ENCODE data around the gene FABP7. TPM values are rescaled to one million over a fixed set of nuclear protein-coding genes. Genes with fewer than 3 reads are reported as not detected.
A peak's percentile ranks its signal among the peaks of the same experiment; 100 is the strongest.

The FABP7 gene
- total RNA-seq, 1 donor from 2014 or later = not detected

GRCh38 chr6:122806291-122806690 is 26.8 kb downstream of the FABP7 start:
- TF ChIP-seq, protein P1, sequence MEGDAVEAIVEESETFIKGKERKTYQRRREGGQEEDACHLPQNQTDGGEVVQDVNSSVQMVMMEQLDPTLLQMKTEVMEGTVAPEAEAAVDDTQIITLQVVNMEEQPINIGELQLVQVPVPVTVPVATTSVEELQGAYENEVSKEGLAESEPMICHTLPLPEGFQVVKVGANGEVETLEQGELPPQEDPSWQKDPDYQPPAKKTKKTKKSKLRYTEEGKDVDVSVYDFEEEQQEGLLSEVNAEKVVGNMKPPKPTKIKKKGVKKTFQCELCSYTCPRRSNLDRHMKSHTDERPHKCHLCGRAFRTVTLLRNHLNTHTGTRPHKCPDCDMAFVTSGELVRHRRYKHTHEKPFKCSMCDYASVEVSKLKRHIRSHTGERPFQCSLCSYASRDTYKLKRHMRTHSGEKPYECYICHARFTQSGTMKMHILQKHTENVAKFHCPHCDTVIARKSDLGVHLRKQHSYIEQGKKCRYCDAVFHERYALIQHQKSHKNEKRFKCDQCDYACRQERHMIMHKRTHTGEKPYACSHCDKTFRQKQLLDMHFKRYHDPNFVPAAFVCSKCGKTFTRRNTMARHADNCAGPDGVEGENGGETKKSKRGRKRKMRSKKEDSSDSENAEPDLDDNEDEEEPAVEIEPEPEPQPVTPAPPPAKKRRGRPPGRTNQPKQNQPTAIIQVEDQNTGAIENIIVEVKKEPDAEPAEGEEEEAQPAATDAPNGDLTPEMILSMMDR (conservative IDR thresholded peaks at IDR 0.05; ENCODE audit: low read depth, low read length) = no peak
- DNase-seq (ENCODE audit: low read depth) = no peak
- no peak overlapping the region for H3K4me3 ChIP-seq (ENCODE audit: low read depth, low read length)

- no peak for DNase-seq (ENCODE audit: low read depth)
- no peak overlapping the region for H3K4me3 ChIP-seq (ENCODE audit: low read depth, low read length)
- TF ChIP-seq, protein P1 (conservative IDR thresholded peaks at IDR 0.05; ENCODE audit: low read depth, low read length) = no peak
Measured at GRCh38 chr6:122808121-122808885, 28.8 kb downstream of the FABP7 start.

GRCh38 chr6:122809001-122809400 is 29.5 kb downstream of the FABP7 start:
- TF ChIP-seq, protein P1 (conservative IDR thresholded peaks at IDR 0.05; ENCODE audit: low read depth, low read length) = no peak
- DNase-seq (ENCODE audit: low read depth) = no peak
- no peak overlapping the region for H3K4me3 ChIP-seq (ENCODE audit: low read depth, low read length)

DNA sequence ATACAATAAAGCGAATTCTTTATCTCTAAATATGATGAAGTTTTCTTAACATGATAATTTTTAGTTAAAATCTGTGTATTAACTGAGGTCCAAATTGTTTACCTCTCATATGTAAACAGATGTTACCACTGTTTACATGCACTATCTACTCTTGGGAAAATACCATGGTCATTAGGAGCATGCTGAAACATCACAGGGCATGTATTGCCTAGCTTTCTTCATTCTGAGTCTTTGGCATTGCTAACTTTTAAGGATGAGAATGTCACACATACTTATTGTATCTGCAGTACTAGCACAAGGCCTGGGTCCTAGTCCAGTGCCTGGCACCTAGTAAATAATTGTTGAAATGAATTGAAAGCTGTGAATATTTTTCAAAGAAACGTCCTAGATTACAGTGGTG is 30.2 kb downstream of the FABP7 start:
- TF ChIP-seq, protein P1 (conservative IDR thresholded peaks at IDR 0.05; ENCODE audit: low read depth, low read length) = no peak
- DNase-seq (ENCODE audit: low read depth) = no peak
- no peak overlapping the region for H3K4me3 ChIP-seq (ENCODE audit: low read depth, low read length)

GRCh38 chr6:122810189-122810588 is 30.7 kb downstream of the FABP7 start:
- H3K4me3 ChIP-seq (ENCODE audit: low read depth, low read length) = no peak overlapping the region
- DNase-seq (ENCODE audit: low read depth) = no peak
- TF ChIP-seq, protein P1 (conservative IDR thresholded peaks at IDR 0.05; ENCODE audit: low read depth, low read length) = no peak

GRCh38 chr6:122817358-122817757 is 37.8 kb downstream of the FABP7 start:
- TF ChIP-seq, protein P1 (conservative IDR thresholded peaks at IDR 0.05; ENCODE audit: low read depth, low read length) = no peak
- DNase-seq (ENCODE audit: low read depth) = no peak
- no peak overlapping the region for H3K4me3 ChIP-seq (ENCODE audit: low read depth, low read length)

- no peak overlapping the region for H3K4me3 ChIP-seq (ENCODE audit: low read depth, low read length)
- DNase-seq (ENCODE audit: low read depth) = peak; percentile 62
- TF ChIP-seq, protein P1 (conservative IDR thresholded peaks at IDR 0.05; ENCODE audit: low read depth, low read length) = no peak
Measured at GRCh38 chr6:122817766-122818165, 38.2 kb downstream of the FABP7 start.
